H1 (cell line): ENCODE measurements around the gene SHROOM2. TPM values are rescaled to one million over a fixed set of nuclear protein-coding genes. Genes with fewer than 3 reads are reported as not detected.

Source experiments
- CBX5 ChIP-seq: fragments of 300-800, 300-1000 bp; sonication (generic); IDR thresholded peaks from 2 replicates; pipeline ENCODE4 v1.7.1; 2016; ENCODE audit warnings: antibody characterized with exemption, low read length, low read depth
- PHF8 ChIP-seq: fragments of 200-600 bp; sonication (generic); conservative IDR thresholded peaks from 2 replicates; pipeline ENCODE4 v1.7.1; 2012; ENCODE audit warnings: low read depth, mild to moderate bottlenecking, inconsistent platforms, low read length, moderate library complexity
- TAF7 ChIP-seq: optimal IDR thresholded peaks from 2 replicates; pipeline ENCODE3; 2011; ENCODE audit warnings: low read depth, mild to moderate bottlenecking, inconsistent platforms, low read length, moderate library complexity, borderline replicate concordance
- polyA plus RNA-seq, 7 experiments: library from polyadenylated mRNA; depleted of rRNA in 3 of 7; stranded (reverse) in 5 of 7; unstranded in 2 of 7; fragments of >200 nt in 5 of 7; fragments of 200-250 nt in 2 of 7; gene quantifications; 1 replicate in 5 of 7; 2 replicates in 1 of 7; 4 replicates in 1 of 7; pipeline versions ENCODE4 v1.2.1 to v1.2.3, GENCODE V29; 2011 to 2013; ENCODE audit warnings: missing spikeins in 2 of 7, mixed read lengths in 2 of 7
- total RNA-seq: library from RNA; stranded (reverse); fragmentation: NEBNext Ultra II Directional; extraction: Animal tissue kit (Norgen Biotek cat#: 25700); gene quantifications from 2 replicates; pipeline ENCODE4 v1.2.1, GENCODE V29; 2021
- TF ChIP-seq, protein P1 (sequence below): fragments of 300-600 bp; sonication (generic); IDR thresholded peaks from 2 replicates; pipeline ENCODE4 v1.7.1; 2012; ENCODE audit warnings: low read length, moderate library complexity, mild to moderate bottlenecking, inconsistent platforms; ENCODE audit not compliant: insufficient replicate concordance
- TF ChIP-seq, protein P2 (sequence below): IDR thresholded peaks from 2 replicates; pipeline ENCODE4 v1.6.1; 2012; ENCODE audit warnings: inconsistent platforms

SHROOM2 gene
- total and polyA plus RNA-seq, 2 of the 8 experiments (the other 6 are each of a cell fraction or from before 2014, with no cell fraction given), result 3.4 to 14.2 TPM

DNA sequence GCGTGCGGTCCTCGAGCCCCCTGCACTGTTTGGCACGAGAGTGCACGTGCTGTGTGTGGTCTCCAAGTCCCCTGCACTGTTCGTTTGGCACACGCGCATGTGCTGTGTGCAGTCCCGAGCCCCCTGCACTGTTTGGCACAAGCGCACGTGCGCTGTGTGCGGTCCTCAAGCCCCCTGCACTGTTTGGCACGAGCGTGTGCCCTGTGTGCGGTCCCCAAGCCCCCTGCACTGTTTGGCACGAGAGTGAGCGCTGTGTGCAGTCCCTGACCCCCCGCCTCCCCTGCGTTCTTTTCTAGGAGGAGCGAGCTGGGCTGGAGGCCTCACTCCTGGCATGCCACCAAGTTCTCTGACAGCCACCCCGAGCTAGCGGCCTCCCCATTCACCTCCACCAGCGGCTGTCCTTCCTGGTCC, 104.5 kb downstream of the SHROOM2 start (continued):
- TF ChIP-seq, protein P1, sequence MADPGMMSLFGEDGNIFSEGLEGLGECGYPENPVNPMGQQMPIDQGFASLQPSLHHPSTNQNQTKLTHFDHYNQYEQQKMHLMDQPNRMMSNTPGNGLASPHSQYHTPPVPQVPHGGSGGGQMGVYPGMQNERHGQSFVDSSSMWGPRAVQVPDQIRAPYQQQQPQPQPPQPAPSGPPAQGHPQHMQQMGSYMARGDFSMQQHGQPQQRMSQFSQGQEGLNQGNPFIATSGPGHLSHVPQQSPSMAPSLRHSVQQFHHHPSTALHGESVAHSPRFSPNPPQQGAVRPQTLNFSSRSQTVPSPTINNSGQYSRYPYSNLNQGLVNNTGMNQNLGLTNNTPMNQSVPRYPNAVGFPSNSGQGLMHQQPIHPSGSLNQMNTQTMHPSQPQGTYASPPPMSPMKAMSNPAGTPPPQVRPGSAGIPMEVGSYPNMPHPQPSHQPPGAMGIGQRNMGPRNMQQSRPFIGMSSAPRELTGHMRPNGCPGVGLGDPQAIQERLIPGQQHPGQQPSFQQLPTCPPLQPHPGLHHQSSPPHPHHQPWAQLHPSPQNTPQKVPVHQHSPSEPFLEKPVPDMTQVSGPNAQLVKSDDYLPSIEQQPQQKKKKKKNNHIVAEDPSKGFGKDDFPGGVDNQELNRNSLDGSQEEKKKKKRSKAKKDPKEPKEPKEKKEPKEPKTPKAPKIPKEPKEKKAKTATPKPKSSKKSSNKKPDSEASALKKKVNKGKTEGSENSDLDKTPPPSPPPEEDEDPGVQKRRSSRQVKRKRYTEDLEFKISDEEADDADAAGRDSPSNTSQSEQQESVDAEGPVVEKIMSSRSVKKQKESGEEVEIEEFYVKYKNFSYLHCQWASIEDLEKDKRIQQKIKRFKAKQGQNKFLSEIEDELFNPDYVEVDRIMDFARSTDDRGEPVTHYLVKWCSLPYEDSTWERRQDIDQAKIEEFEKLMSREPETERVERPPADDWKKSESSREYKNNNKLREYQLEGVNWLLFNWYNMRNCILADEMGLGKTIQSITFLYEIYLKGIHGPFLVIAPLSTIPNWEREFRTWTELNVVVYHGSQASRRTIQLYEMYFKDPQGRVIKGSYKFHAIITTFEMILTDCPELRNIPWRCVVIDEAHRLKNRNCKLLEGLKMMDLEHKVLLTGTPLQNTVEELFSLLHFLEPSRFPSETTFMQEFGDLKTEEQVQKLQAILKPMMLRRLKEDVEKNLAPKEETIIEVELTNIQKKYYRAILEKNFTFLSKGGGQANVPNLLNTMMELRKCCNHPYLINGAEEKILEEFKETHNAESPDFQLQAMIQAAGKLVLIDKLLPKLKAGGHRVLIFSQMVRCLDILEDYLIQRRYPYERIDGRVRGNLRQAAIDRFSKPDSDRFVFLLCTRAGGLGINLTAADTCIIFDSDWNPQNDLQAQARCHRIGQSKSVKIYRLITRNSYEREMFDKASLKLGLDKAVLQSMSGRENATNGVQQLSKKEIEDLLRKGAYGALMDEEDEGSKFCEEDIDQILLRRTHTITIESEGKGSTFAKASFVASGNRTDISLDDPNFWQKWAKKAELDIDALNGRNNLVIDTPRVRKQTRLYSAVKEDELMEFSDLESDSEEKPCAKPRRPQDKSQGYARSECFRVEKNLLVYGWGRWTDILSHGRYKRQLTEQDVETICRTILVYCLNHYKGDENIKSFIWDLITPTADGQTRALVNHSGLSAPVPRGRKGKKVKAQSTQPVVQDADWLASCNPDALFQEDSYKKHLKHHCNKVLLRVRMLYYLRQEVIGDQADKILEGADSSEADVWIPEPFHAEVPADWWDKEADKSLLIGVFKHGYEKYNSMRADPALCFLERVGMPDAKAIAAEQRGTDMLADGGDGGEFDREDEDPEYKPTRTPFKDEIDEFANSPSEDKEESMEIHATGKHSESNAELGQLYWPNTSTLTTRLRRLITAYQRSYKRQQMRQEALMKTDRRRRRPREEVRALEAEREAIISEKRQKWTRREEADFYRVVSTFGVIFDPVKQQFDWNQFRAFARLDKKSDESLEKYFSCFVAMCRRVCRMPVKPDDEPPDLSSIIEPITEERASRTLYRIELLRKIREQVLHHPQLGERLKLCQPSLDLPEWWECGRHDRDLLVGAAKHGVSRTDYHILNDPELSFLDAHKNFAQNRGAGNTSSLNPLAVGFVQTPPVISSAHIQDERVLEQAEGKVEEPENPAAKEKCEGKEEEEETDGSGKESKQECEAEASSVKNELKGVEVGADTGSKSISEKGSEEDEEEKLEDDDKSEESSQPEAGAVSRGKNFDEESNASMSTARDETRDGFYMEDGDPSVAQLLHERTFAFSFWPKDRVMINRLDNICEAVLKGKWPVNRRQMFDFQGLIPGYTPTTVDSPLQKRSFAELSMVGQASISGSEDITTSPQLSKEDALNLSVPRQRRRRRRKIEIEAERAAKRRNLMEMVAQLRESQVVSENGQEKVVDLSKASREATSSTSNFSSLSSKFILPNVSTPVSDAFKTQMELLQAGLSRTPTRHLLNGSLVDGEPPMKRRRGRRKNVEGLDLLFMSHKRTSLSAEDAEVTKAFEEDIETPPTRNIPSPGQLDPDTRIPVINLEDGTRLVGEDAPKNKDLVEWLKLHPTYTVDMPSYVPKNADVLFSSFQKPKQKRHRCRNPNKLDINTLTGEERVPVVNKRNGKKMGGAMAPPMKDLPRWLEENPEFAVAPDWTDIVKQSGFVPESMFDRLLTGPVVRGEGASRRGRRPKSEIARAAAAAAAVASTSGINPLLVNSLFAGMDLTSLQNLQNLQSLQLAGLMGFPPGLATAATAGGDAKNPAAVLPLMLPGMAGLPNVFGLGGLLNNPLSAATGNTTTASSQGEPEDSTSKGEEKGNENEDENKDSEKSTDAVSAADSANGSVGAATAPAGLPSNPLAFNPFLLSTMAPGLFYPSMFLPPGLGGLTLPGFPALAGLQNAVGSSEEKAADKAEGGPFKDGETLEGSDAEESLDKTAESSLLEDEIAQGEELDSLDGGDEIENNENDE, result no peak
- TF ChIP-seq, protein P2, sequence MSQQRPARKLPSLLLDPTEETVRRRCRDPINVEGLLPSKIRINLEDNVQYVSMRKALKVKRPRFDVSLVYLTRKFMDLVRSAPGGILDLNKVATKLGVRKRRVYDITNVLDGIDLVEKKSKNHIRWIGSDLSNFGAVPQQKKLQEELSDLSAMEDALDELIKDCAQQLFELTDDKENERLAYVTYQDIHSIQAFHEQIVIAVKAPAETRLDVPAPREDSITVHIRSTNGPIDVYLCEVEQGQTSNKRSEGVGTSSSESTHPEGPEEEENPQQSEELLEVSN, result no peak
- no peak for TF ChIP-seq CBX5
- TF ChIP-seq TAF7, result no peak
- no peak for TF ChIP-seq PHF8
